Lower lobe of right lung (tissue), 2 donors: ENCODE data around the gene HTR3A. TPM values are rescaled to one million over a fixed set of nuclear protein-coding genes. Genes with fewer than 3 reads are reported as not detected.
"Not testable (repeated sequence)": the region's sequence is repeated elsewhere in the genome, so short reads cannot be mapped to it uniquely, and the experiment has no call there.

ENCODE experiments used
- ATAC-seq, 2 donors: fragments of 200-7000 bp; cut with Tn5 transposase; one replicate each; pipeline ENCODE4 v1.9.1; 2020 to 2022; ENCODE audit warnings: mild to moderate bottlenecking in 2 of 2, moderate library complexity in 2 of 2
- DNase-seq: peaks from one replicate; pipeline ENCODE4 v3.0.0-alpha.2; 2020
- H3K27ac ChIP-seq: fragments of 200-600 bp; one replicate; pipeline ENCODE4 v1.8.0; 2022
- H3K27me3 ChIP-seq: fragments of 200-600 bp; one replicate; pipeline ENCODE4 v1.8.0; 2022; ENCODE audit warnings: low read depth
- H3K36me3 ChIP-seq: fragments of 200-600 bp; one replicate; pipeline ENCODE4 v1.8.0; 2022; ENCODE audit warnings: mild to moderate bottlenecking
- H3K4me1 ChIP-seq: fragments of 200-600 bp; one replicate; pipeline ENCODE4 v1.8.0; 2022
- H3K4me3 ChIP-seq: fragments of 200-600 bp; one replicate; pipeline ENCODE4 v1.8.0; 2022; ENCODE audit warnings: mild to moderate bottlenecking
- H3K9me3 ChIP-seq: fragments of 200-600 bp; one replicate; pipeline ENCODE4 v1.8.0; 2022
- CTCF ChIP-seq: fragments of 200-600 bp; IDR thresholded peaks from one replicate; pipeline ENCODE4 v1.8.0; 2022; ENCODE audit warnings: antibody characterized with exemption, mild to moderate bottlenecking
- intact Hi-C: fragments of 100-400 bp; cut with DNase I; formaldehyde crosslinking; loops from one replicate; pipeline ENCODE4 v1.11.0; 2022
- long read RNA-seq: library from polyadenylated mRNA; unstranded; transcript quantifications from one replicate; pipeline ENCODE4 v2.0.0, GENCODE V29; 2021
- total RNA-seq: library from RNA; stranded (reverse); fragmentation: NEBNext Ultra II Directional; extraction: Animal tissue kit (Norgen Biotek cat#: 25700); gene quantifications from one replicate; pipeline ENCODE4 v1.2.1, GENCODE V29; 2021
- donor health status: DM: no; HTN: yes; CAD: no; lungs with severe emphysema.

HTR3A gene
- total RNA-seq, result not detected
- long read RNA-seq, partial matches to known transcripts, result 0 of 1 reads
- long read RNA-seq, other reads (novel, unspliced or antisense), result 1 of 1 reads

GRCh38 chr11:113974741-113975470, at the start of gene HTR3A:
HTR3A (plus strand) TSS chr11:113975108; CDS start chr11:113975326, 218 bp downstream.
- no peaks in the 10 kb centered on the region for H3K9me3 ChIP-seq
- H3K4me3 ChIP-seq, result no peak within 1 kb of the TSS
- DNase-seq (peak; percentile 77), ATAC-seq (peak; percentile 83 to 88)
- peaks cover 8% of the 10 kb centered on the region for H3K27me3 ChIP-seq
- no peaks in the 10 kb centered on the region for H3K4me1 ChIP-seq
- no peak for TF ChIP-seq CTCF
- no peaks in the 10 kb centered on the region for H3K36me3 ChIP-seq
- no peak within 1 kb of the TSS for H3K27ac ChIP-seq
- intact Hi-C loops, result no loop called here

- ATAC-seq, result no peak
- no peaks in the 10 kb centered on the region for H3K27me3 ChIP-seq
- H3K9me3 ChIP-seq, result no peaks in the 10 kb centered on the region
- H3K4me1 ChIP-seq, result no peaks in the 10 kb centered on the region
- no peak overlapping the region for H3K4me3 ChIP-seq
- H3K36me3 ChIP-seq, result no peaks in the 10 kb centered on the region
- no peak overlapping the region for H3K27ac ChIP-seq
- no peak for TF ChIP-seq CTCF
- no peak for DNase-seq
- intact Hi-C loops, result no loop called here
Measured at GRCh38 chr11:113926273-113927197, 48.4 kb upstream of the HTR3A start.

GRCh38 chr11:113928311-113928710, 46.6 kb upstream of the HTR3A start:
- intact Hi-C loops, result no loop called here
- TF ChIP-seq CTCF, result no peak
- no peak overlapping the region for H3K27ac ChIP-seq
- ATAC-seq, result no peak
- no peaks in the 10 kb centered on the region for H3K27me3 ChIP-seq
- H3K4me3 ChIP-seq, result no peak overlapping the region
- no peaks in the 10 kb centered on the region for H3K36me3 ChIP-seq
- no peak for DNase-seq
- no peaks in the 10 kb centered on the region for H3K9me3 ChIP-seq
- no peaks in the 10 kb centered on the region for H3K4me1 ChIP-seq

GRCh38 chr11:113932788-113933187, 42.1 kb upstream of the HTR3A start:
- intact Hi-C loops, result no loop called here
- peaks cover 2% of the 10 kb centered on the region for H3K27me3 ChIP-seq
- no peaks in the 10 kb centered on the region for H3K4me1 ChIP-seq
- H3K36me3 ChIP-seq, result no peaks in the 10 kb centered on the region
- H3K9me3 ChIP-seq, result no peaks in the 10 kb centered on the region
- ATAC-seq (no peak), DNase-seq (no peak)
- TF ChIP-seq CTCF, result no peak
- no peak overlapping the region for H3K4me3 ChIP-seq
- no peak overlapping the region for H3K27ac ChIP-seq

- H3K9me3 ChIP-seq, H3K4me3 ChIP-seq, H3K27ac ChIP-seq, H3K36me3 ChIP-seq, H3K4me1 ChIP-seq, DNase-seq, H3K27me3 ChIP-seq, intact Hi-C loops, ATAC-seq: not testable (repeated sequence)
Measured at GRCh38 chr11:113934193-113934592, 40.7 kb upstream of the HTR3A start.
